Activated CD4-positive, alpha-beta T cell treated with anti-CD3 and anti-CD28 coated beads, Interleukin-2, Interleukin-6, amounts not matched to agents 100 ng/mL and 50 ng/mL, durations not matched to agents 16 hours and 8 hours (primary cell): ENCODE results near the gene ADAMTS20.
"Not testable (repeated sequence)": the region's sequence is repeated elsewhere in the genome, so short reads cannot be mapped to it uniquely, and the experiment has no call there.

Experiments used
- DNase-seq: peaks from one replicate; pipeline ENCODE4 v3.0.0-alpha.2; 2020

ADAMTS20 gene

GRCh38 chr12:43361031-43361710 is 190.8 kb downstream of the ADAMTS20 start:
- no peak for DNase-seq

GRCh38 chr12:43360001-43360400 is 192.0 kb downstream of the ADAMTS20 start:
- not testable (repeated sequence) for DNase-seq

DNA sequence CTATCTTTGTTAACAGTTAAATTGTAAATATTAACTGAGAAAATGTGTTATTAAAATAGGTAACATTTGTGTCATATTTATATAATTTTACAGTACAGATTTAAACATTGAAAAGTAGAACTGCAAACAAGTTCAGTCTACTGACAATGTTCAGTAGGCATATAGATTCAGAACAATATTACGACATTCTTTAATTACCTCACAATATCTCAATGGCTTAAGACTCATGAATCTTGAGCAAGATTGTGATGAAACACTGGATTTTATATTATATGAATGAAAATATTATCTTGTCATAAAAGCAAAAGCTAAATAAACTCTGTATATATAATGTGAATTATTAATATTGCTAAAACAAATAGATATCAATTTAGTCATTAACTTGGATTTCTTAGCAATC is 194.9 kb downstream of the ADAMTS20 start:
- no peak for DNase-seq

- no peak for DNase-seq
Observed at GRCh38 chr12:43352001-43352400, 200.0 kb downstream of the ADAMTS20 start.

DNA sequence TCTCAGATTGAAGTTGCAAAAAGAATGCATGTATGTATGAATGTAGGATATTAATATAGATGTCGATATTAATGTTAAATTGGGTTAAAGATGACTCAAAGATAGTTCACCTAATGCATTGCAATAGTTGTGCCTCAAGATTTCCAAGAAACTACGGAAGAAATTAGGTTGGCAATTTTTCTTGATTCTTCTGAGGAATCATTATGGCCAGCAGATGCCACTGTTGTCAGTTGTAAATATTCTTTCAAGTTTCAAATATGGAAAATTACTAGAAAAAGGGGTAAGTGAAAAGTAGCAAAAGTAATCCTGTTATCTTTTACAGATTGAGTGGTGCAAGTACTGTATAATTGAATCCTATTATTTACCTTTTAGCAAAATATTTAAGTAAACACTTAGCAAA is 202.1 kb downstream of the ADAMTS20 start:
- DNase-seq: no peak

DNA sequence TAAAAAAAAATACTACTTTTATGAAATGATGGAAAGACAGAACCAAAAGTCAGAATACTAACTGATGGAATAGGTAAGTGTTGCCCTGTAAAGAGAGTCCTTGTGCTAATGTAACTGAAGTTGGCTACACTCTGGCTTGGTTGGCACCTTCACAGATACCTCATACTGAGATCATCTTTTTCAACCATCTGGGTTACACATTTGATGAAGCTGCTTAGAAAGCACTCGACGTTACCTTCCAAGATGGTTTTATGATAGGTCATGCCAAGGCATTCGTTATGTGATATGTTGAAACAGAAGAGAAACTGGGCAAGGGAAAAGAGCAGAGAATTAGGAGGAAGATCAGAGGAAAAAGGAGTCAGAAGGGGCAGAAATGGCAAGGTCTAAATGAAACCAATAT is 203.8 kb downstream of the ADAMTS20 start:
- DNase-seq: no peak

DNA sequence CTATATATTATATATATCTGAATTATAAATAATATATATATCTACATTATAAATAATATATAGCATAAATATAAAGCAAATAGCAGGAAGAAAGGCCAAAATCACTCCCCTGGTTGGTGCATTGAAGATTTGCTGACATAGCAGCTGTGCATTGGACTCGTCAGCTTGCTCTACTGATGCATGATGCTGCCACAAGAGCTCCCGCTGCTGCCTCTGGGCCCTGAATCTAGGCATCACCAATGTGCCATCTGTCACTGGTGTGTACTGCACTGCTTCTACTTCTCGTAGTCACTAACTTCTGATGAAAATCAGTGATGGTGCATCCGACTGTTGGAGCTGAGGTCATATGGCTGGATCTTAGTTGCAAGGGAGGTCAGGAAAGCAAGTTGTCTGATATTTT is 205.0 kb downstream of the ADAMTS20 start:
- no peak for DNase-seq

GRCh38 chr12:43345023-43345422 is 207.0 kb downstream of the ADAMTS20 start:
- DNase-seq: no peak

- DNase-seq: not testable (repeated sequence)
Observed at GRCh38 chr12:43341785-43342313, 210.2 kb downstream of the ADAMTS20 start.

- peak; percentile 12 for DNase-seq
Observed at GRCh38 chr12:43338848-43339526, 213.0 kb downstream of the ADAMTS20 start.

DNA sequence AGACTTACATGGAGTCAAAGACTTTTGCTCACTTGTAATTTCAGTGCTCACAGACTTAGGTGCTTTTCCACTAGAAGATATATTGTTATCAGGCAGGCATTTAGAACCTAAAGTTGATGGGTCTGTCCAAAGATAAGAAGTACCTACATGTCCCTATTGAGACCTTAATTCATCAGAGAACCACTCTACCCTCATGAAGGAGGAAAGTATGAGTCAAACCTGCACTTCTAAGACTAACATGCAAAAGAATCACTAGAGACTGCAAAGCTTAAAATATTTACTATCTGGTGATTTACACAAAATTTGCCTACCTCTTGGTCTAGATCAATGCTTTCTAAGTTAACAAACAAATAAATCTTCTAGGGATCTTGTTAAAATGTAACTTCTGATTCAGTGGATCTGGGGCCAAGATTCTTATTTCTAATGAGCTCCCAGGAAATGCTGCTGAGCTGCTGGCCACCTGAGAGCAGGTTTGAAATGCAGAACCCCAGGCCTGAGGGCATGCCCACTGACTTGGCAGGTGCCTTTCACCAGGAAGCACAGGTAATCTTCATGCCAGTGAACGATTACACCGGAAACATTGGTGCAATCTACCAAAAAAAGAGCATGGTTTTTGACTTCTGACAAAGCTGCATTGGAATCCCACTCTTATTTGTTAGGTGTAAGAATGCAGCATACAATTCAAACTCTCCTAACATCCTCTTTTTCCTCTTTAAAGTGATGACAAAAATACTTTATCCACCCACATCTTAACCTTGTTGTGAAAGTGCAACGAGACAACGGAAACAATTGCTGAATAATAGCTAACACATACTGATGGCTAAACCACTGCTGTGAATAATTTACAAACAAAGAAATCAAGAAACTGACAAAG is 214.2 kb downstream of the ADAMTS20 start:
- no peak for DNase-seq

DNA sequence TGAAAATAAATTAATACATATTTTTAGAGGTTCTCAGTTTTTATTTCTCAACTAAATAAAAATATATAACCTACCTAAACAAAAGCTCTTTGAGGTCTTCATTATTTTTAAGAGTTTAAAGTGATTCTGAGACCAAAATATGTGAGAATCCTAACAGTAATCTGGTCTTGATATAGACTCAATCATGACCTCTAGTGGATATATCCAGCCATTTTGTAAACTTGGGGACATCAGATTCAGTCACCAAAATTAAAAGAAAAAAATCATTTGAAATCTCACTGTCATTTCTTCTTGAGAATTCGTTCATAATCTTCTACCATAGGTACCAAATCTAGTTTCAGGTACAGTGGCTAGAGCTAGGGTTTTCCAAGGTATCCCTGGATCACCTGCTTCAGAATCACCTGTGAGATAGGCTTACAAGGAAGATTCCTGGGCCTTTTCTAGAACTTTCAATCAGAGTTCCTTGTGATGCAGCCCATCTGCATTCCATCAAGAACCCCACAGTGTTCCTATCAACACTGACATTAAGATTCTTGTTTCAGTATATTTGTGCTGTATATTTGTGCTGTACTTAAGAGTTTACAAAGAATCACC is 214.9 kb downstream of the ADAMTS20 start:
- peak; percentile 2 for DNase-seq

DNA sequence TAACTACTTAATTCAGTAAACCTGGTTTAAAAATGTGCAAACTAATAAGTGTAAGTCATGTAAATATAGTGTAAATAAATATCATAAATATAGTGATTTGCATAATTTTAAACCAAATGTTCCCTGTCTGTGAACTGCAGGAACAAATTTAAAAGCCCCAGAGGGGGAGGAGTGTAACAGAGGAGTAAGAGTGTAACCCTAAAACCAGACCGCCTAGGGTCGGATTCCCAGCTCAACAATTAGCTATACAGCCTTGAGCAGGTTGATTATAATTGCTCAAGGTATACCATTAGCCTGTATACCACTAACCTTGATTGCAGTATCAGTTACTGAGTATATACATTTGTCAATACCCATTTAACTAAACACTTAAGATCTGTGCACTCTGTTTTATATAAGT is 218.4 kb downstream of the ADAMTS20 start:
- no peak for DNase-seq

DNA sequence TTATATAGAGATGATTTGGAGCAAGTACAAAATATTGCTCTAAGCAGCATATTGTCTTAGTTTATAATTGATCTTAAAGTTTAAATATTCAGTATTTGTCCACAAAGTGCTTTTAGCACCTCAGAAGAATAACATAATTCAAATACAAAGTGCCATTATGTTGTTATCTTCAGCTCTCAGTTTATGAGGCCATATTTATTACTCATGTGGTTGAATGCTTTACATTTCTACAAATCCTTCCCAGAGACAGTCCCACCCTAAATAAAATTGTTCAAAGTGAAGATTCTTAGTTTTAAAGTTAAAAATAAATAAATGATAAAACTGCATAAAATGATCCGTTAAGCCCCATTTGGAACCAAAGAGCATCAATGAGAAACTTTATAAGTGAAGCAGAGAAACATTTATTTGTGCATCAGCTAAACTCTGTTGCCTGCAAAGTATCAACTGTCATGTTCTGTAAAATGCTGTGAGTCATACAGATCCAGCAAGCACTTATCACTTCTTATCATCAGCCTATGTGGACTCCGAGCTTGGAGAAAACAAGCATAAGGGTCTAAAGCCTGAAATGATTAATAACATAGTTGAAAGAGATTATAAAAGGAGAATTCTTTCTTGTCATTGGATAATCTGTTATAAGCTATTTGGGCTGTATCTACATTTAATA is 218.9 kb downstream of the ADAMTS20 start:
- DNase-seq: no peak

DNA sequence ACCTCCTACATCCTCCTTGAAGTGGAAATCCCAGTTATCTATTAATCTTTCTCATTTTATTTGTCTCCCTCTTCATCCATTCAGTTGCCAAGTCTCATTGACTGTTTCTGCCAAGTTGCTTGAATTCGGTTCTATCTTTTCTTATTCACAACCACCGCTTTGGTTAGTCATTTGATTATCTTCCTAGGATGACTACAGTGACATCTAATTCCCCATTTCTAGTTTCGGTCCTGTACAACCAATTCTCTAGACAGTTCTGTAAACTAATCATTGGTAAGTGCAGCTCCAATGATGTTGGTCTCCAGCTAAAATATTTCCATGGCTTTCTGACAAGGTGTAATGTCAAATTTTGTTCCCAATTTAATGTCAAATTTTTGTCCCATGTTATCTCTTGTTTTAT is 220.1 kb downstream of the ADAMTS20 start:
- DNase-seq: no peak

DNA sequence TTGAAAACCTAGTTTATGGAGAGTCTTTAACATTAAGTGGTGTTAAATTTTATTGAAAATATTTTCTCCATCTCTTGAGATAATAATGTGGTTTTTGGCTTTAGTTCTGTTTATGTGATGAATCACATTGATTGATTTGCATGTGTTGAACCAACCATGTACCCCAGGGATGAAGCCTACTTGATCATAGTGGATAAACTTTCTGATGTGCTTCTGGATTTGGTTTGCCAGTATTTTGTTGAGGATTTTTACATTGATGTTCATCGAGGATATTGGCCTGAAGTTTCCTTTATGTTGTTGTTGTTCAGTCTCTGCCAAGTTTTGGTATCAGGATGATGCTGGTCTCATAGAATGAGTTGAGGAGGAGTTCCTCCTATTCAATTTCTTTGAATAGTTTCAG is 222.6 kb downstream of the ADAMTS20 start:
- DNase-seq: no peak

GRCh38 chr12:43325786-43326185 is 226.2 kb downstream of the ADAMTS20 start:
- DNase-seq: no peak

DNA sequence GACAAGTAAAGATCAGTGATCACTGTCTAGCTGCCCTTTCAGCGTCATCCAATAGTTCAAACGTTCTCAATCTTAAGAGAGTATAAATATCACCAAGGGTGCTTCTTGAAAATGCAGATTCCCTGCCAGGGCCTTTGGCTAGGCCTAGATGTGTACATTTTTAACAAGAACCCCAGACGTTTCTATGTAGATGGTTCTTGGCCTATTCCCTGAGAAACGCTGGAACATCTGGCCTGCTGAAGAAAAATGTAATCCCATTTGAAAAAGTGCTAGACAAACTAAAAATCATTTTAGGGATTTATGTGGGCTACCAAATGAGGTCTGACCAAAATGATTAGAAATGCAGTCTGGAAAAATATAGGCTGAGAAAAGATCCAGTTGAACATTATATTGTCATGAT is 231.7 kb downstream of the ADAMTS20 start:
- no peak for DNase-seq

GRCh38 chr12:43318021-43318420 is 234.0 kb downstream of the ADAMTS20 start:
- DNase-seq: no peak

GRCh38 chr12:43317156-43317555 is 234.8 kb downstream of the ADAMTS20 start:
- no peak for DNase-seq

- no peak for DNase-seq
Observed at GRCh38 chr12:43316520-43316919, 235.5 kb downstream of the ADAMTS20 start.

GRCh38 chr12:43315961-43316360 is 236.0 kb downstream of the ADAMTS20 start:
- no peak for DNase-seq
